ENCODE measurements around the gene STIMATE.

DNA sequence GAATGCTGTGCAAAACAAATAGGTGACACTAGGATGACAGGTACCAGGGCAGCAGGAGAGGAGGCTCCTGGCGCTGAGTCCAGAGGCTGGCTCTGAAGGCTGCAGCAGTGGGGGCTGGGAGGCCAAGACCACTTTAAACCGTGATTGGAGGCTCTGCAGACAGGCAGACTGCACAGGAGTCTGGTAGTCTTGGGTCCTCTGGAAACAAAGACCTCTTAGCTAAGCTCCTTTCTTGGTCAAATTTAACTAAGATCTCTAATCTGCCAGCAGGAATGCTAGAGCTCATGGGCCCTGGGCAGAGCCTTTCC lies 58.1 kb downstream of the STIMATE start:
- TF ChIP-seq, protein P1, sequence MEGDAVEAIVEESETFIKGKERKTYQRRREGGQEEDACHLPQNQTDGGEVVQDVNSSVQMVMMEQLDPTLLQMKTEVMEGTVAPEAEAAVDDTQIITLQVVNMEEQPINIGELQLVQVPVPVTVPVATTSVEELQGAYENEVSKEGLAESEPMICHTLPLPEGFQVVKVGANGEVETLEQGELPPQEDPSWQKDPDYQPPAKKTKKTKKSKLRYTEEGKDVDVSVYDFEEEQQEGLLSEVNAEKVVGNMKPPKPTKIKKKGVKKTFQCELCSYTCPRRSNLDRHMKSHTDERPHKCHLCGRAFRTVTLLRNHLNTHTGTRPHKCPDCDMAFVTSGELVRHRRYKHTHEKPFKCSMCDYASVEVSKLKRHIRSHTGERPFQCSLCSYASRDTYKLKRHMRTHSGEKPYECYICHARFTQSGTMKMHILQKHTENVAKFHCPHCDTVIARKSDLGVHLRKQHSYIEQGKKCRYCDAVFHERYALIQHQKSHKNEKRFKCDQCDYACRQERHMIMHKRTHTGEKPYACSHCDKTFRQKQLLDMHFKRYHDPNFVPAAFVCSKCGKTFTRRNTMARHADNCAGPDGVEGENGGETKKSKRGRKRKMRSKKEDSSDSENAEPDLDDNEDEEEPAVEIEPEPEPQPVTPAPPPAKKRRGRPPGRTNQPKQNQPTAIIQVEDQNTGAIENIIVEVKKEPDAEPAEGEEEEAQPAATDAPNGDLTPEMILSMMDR (IDR thresholded peaks at IDR 0.05), result no peak
- no peak for TF ChIP-seq POLR2A (IDR thresholded peaks at IDR 0.05)
- TF ChIP-seq POLR2AphosphoS5 (IDR thresholded peaks at IDR 0.05), result no peak

Measured in prostate gland (tissue), 2 donors.